Stimulated activated CD8-positive, alpha-beta memory T cell treated with anti-CD3 and anti-CD28 coated beads, Interleukin-12 subunit alpha, Interleukin-12 subunit beta, amount 100 ng/mL, for 1 hour (primary cell): ENCODE measurements around the gene SPATS2.
"Not testable (repeated sequence)": the region's sequence is repeated elsewhere in the genome, so short reads cannot be mapped to it uniquely, and the experiment has no call there.

Experiments used
- DNase-seq: peaks from one replicate; pipeline ENCODE4 v3.0.0-alpha.2; 2020; ENCODE audit warnings: low read depth

Gene SPATS2

GRCh38 chr12:49352351-49352750 is 14.9 kb upstream of the SPATS2 start:
- DNase-seq = no peak

- no peak for DNase-seq
Observed at GRCh38 chr12:49355913-49356312, 11.3 kb upstream of the SPATS2 start.

GRCh38 chr12:49357103-49357678 is 10.1 kb upstream of the SPATS2 start:
- no peak for DNase-seq

GRCh38 chr12:49358483-49359141 is 8.7 kb upstream of the SPATS2 start:
- DNase-seq = no peak

GRCh38 chr12:49359671-49360070 is 7.6 kb upstream of the SPATS2 start:
- no peak for DNase-seq

GRCh38 chr12:49362077-49362476 is 5.2 kb upstream of the SPATS2 start:
- DNase-seq = no peak

- DNase-seq = no peak
Observed at GRCh38 chr12:49364989-49365388, 2.3 kb upstream of the SPATS2 start.

GRCh38 chr12:49365542-49365941 is 1.7 kb upstream of the SPATS2 start:
- no peak for DNase-seq

- no peak for DNase-seq
Observed at GRCh38 chr12:49366096-49366651, 1.1 kb upstream of the SPATS2 start.

GRCh38 chr12:49366652-49367380 is 446 bp upstream of the SPATS2 start:
- peak; percentile 77 for DNase-seq

GRCh38 chr12:49368240-49368600 is 958 bp downstream of the SPATS2 start:
- DNase-seq = no peak

- DNase-seq = no peak
Observed at GRCh38 chr12:49369411-49370145, 2.3 kb downstream of the SPATS2 start.

GRCh38 chr12:49370539-49370938 is 3.3 kb downstream of the SPATS2 start:
- DNase-seq = no peak

GRCh38 chr12:49375406-49375805 is 8.1 kb downstream of the SPATS2 start:
- DNase-seq = no peak

- no peak for DNase-seq
Observed at GRCh38 chr12:49377386-49377785, 10.1 kb downstream of the SPATS2 start.

GRCh38 chr12:49380184-49380583 is 12.9 kb downstream of the SPATS2 start:
- DNase-seq = not testable (repeated sequence)

- DNase-seq = peak; percentile 47
Observed at GRCh38 chr12:49388682-49389386, 21.6 kb downstream of the SPATS2 start.

GRCh38 chr12:49389387-49389703 is 22.1 kb downstream of the SPATS2 start:
- DNase-seq = no peak

- DNase-seq = no peak
Observed at GRCh38 chr12:49397000-49397399, 29.7 kb downstream of the SPATS2 start.

GRCh38 chr12:49400304-49400703 is 33.0 kb downstream of the SPATS2 start:
- DNase-seq = no peak

GRCh38 chr12:49403971-49404450 is 36.7 kb downstream of the SPATS2 start:
- no peak for DNase-seq

- DNase-seq = no peak
Observed at GRCh38 chr12:49404956-49405355, 37.7 kb downstream of the SPATS2 start.
